Measurements from ENCODE around the gene GYPB.
"Not testable (repeated sequence)": the region's sequence is repeated elsewhere in the genome, so short reads cannot be mapped to it uniquely, and the experiment has no call there.

DNA sequence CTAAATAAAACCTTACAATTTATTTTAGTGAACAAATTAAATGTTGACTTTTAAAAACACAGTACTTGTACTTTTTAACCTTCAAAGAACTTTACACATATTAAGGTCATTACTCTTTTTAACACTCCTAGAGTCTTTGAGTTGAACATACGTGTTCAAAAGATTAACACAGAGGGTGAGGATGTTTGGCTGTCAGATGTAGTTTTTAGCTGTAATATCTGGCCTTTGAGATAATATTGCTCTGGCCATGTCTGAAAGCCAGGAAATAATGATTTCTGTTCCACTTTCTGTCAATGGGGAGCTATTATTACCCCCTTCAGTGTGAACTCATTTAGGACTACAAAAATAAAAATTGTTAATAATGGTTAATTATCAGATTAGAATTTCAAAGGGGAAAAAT lies 71.7 kb downstream of the GYPB start:
- TF ChIP-seq RARB (CRISPR knock-in tag; IDR thresholded peaks at IDR 0.05); ZNF565 (CRISPR knock-in tag; conservative IDR thresholded peaks at IDR 0.05; ENCODE audit: low read depth); ZFP3 (CRISPR knock-in tag; IDR thresholded peaks at IDR 0.05); TCF4 (CRISPR knock-in tag; IDR thresholded peaks at IDR 0.05; ENCODE audit: borderline replicate concordance); CREB5 (CRISPR knock-in tag; IDR thresholded peaks at IDR 0.05; ENCODE audit: low read depth); TSHZ2 (CRISPR knock-in tag; IDR thresholded peaks at IDR 0.05); TOX (CRISPR knock-in tag; IDR thresholded peaks at IDR 0.05; ENCODE audit: borderline replicate concordance); CSDC2 (CRISPR knock-in tag; IDR thresholded peaks at IDR 0.05); ISL1 (CRISPR knock-in tag; IDR thresholded peaks at IDR 0.05); SNAI2 (CRISPR knock-in tag; IDR thresholded peaks at IDR 0.05); PPARA (CRISPR knock-in tag; IDR thresholded peaks at IDR 0.05; ENCODE audit: borderline replicate concordance): not testable (repeated sequence)
- TF ChIP-seq, protein P1, sequence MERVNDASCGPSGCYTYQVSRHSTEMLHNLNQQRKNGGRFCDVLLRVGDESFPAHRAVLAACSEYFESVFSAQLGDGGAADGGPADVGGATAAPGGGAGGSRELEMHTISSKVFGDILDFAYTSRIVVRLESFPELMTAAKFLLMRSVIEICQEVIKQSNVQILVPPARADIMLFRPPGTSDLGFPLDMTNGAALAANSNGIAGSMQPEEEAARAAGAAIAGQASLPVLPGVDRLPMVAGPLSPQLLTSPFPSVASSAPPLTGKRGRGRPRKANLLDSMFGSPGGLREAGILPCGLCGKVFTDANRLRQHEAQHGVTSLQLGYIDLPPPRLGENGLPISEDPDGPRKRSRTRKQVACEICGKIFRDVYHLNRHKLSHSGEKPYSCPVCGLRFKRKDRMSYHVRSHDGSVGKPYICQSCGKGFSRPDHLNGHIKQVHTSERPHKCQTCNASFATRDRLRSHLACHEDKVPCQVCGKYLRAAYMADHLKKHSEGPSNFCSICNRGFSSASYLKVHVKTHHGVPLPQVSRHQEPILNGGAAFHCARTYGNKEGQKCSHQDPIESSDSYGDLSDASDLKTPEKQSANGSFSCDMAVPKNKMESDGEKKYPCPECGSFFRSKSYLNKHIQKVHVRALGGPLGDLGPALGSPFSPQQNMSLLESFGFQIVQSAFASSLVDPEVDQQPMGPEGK (CRISPR knock-in tag; IDR thresholded peaks at IDR 0.05; ENCODE audit: borderline replicate concordance): not testable (repeated sequence)

Measured in SK-N-SH treated with all-trans-retinoic acid at 6 μM for 48 hours (cell line).